Psoas muscle (tissue), 8 donors: ENCODE data around the gene AP4B1. TPM values are rescaled to one million over a fixed set of nuclear protein-coding genes. Genes with fewer than 3 reads are reported as not detected.

Experiments used
- ATAC-seq, 4 donors: fragments of 200-7000 bp; cut with Tn5 transposase; one replicate each; pipeline ENCODE4 v1.9.1; 2020; ENCODE audit warnings: moderate library complexity in 3 of 4, mild to moderate bottlenecking in 2 of 4
- DNase-seq, 2 donors: peaks; one replicate each; pipeline ENCODE4 v3.0.0-alpha.2; 2020
- H3K27ac ChIP-seq: fragments of 200-600 bp; one replicate; pipeline ENCODE4 v1.8.0; 2022
- H3K27me3 ChIP-seq, 3 donors: fragments of 200-600 bp in 1 of 3; one replicate each; pipeline versions ENCODE4 v1.6.1 to v1.8.0; 2013 to 2022; ENCODE audit warnings: low read length in 2 of 3, mild to moderate bottlenecking in 2 of 3, moderate library complexity in 1 of 3; ENCODE audit not compliant: insufficient read depth in 3 of 3
- H3K36me3 ChIP-seq, 2 donors: fragments of 200-600 bp in 1 of 2; one replicate each; pipeline versions ENCODE4 v1.6.1 to v1.8.0; 2013 to 2022; ENCODE audit warnings: low read depth in 1 of 2, mild to moderate bottlenecking in 1 of 2, moderate library complexity in 1 of 2; ENCODE audit not compliant: insufficient read depth in 1 of 2
- H3K4me1 ChIP-seq: fragments of 200-600 bp; one replicate; pipeline ENCODE4 v1.8.0; 2022
- H3K4me3 ChIP-seq: fragments of 200-600 bp; one replicate; pipeline ENCODE4 v1.8.0; 2022; ENCODE audit warnings: mild to moderate bottlenecking
- H3K9me3 ChIP-seq: fragments of 200-600 bp; one replicate; pipeline ENCODE4 v1.8.0; 2022
- CTCF ChIP-seq: fragments of 200-600 bp; IDR thresholded peaks from one replicate; pipeline ENCODE4 v1.8.0; 2022; ENCODE audit warnings: antibody characterized with exemption
- WGBS, 3 donors: extraction: QIAGEN DNeasy Blood & Tissue Kit; methylation state at CpG; one replicate each; pipeline versions ENCODE4 v1.1.6 to v1.1.7; 2013; 5-methylcytosine and 5-hydroxymethylcytosine counted together
- intact Hi-C, 2 donors: fragments of 100-400 bp; cut with DNase I; formaldehyde crosslinking; loops; one replicate each; pipeline versions ENCODE4 v1.11.0 to v1.14.2; 2022
- polyA plus RNA-seq, 3 donors: library from polyadenylated mRNA; stranded (reverse); fragments of 200-250 nt; gene quantifications; one replicate each; pipeline ENCODE4 v1.2.3, GENCODE V29; 2013
- total RNA-seq, 4 donors: library from RNA; stranded (reverse); fragmentation: NEBNext Ultra II Directional in 2 of 4; extraction: Animal tissue kit (Norgen Biotek cat#: 25700) in 2 of 4; gene quantifications; one replicate each; pipeline versions ENCODE4 v1.2.1 to v1.2.4, GENCODE V29; 2021 to 2023
- donor health status: healthy with polysubstance abuse.
- donor health status: DM: no; HTN: no; CAD: no; lungs with moderate emphysema.
- donor health status: Bipolar disorder and iron deficiency.
- donor health status: healthy.
- donor health status: DM: yes; HTN: yes; CAD: no.
- donor health status: DM: no; HTN: no; CAD: no.
- donor health status: DM: no; HTN: no; CAD: no.
- donor health status: DM: yes; HTN: yes; CAD: no.

The AP4B1 gene
- total and polyA plus RNA-seq, 7 donors = 6.8 to 16.1 (median 9.9) TPM

GRCh38 chr1:113918243-113918642 is 13.6 kb upstream of the AP4B1 start:
- H3K4me1 ChIP-seq = peaks cover 4% of the 10 kb centered on the region
- ATAC-seq = no peak
- no peak overlapping the region for H3K4me3 ChIP-seq
- DNase-seq = no peak
- intact Hi-C loops = no loop called here
- TF ChIP-seq CTCF = no peak
- H3K27me3 ChIP-seq = no peaks in the 10 kb centered on the region
- no peaks in the 10 kb centered on the region for H3K9me3 ChIP-seq
- no peak overlapping the region for H3K27ac ChIP-seq
- no peaks in the 10 kb centered on the region for H3K36me3 ChIP-seq

- H3K36me3 ChIP-seq = no peaks in the 10 kb centered on the region
- no peak for ATAC-seq
- TF ChIP-seq CTCF = no peak
- intact Hi-C loops = no loop called here
- DNase-seq = no peak
- H3K4me3 ChIP-seq = no peak overlapping the region
- no peaks in the 10 kb centered on the region for H3K9me3 ChIP-seq
- no peak overlapping the region for H3K27ac ChIP-seq
- peaks cover 11% of the 10 kb centered on the region for H3K4me1 ChIP-seq
- H3K27me3 ChIP-seq = no peaks in the 10 kb centered on the region
- 91 to 94% (median 91%) methylated on average over 2 of the region's 2 CpGs for WGBS, 3 donors
Measured at GRCh38 chr1:113917400-113918082, 12.9 kb upstream of the AP4B1 start.

- Histone ChIP-seq H3K4me1 (peaks cover 17% of the 10 kb centered on the region), H3K27ac (no peak overlapping the region), H3K36me3 (peaks cover 0 to 4% of the 10 kb centered on the region in 2 donors), H3K27me3 (no peaks in the 10 kb centered on the region), H3K4me3 (no peak overlapping the region), H3K9me3 (no peaks in the 10 kb centered on the region)
- no peak for ATAC-seq
- DNase-seq = no peak
- WGBS, 3 donors = 91 to 95% (median 92%) methylated on average over 5 of the region's 5 CpGs
- no peak for TF ChIP-seq CTCF
- intact Hi-C loops = no loop called here
Measured at GRCh38 chr1:113916974-113917373, 12.4 kb upstream of the AP4B1 start.

- DNase-seq (no peak), ATAC-seq (no peak)
- no peaks in the 10 kb centered on the region for H3K27me3 ChIP-seq
- no peak for TF ChIP-seq CTCF
- H3K27ac ChIP-seq = peak overlapping the region; percentile 73
- no peak overlapping the region for H3K4me3 ChIP-seq
- H3K36me3 ChIP-seq = peaks cover 0 to 29% of the 10 kb centered on the region in 2 donors
- intact Hi-C loops = loop anchor here in 1 of 2 donors (2.0 kb wide), 1 partner anchor 15 kb away; the partner anchor contains the start of gene HIPK1
- 67 to 81% (median 73%) methylated on average over 5 of the region's 5 CpGs for WGBS, 3 donors
- no peaks in the 10 kb centered on the region for H3K9me3 ChIP-seq
- peaks cover 19% of the 10 kb centered on the region for H3K4me1 ChIP-seq
Measured at GRCh38 chr1:113913887-113914664, 9.5 kb upstream of the AP4B1 start.
